ENCODE data around the gene RITA1. TPM values are rescaled to one million over a fixed set of nuclear protein-coding genes. Genes with fewer than 3 reads are reported as not detected.

Gene RITA1
- total and polyA plus RNA-seq, 2 experiments from 2014 or later: 20.0 to 40.4 TPM

DNA sequence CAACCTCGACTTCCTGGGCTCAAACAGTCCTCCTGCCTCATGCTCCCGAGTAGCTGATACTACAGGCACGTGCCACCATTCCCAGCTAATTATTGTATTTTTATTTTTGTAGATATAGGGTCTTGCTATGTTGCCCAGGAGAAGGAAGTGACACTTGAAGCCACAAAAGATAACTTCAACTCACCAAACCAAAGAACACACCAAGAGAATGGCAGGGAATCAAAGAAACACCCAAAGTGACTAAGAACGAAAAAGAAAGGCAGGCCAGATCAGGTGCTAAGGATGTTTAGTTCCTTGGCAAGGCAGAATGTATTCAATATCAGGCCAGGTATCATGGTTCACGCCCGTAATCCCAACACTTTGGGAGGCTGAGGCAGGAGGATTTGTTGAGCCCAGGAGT is 25.6 kb downstream of the RITA1 start:
- no peaks in the 10 kb centered on the region for H3K9me2 ChIP-seq (ENCODE audit: insufficient read depth)
- H3K79me2 ChIP-seq (replicated peaks; ENCODE audit: insufficient read depth): no peaks in the 10 kb centered on the region
- no peaks in the 10 kb centered on the region for H3K27me3 ChIP-seq (ENCODE audit: insufficient read depth)
- no peaks in the 10 kb centered on the region for H4K20me1 ChIP-seq (replicated peaks; ENCODE audit: insufficient read depth)
- ATAC-seq (no peak), DNase-seq (ENCODE audit: low spot score) (no peak)
- Mint-ChIP-seq H3K27me3 (ENCODE audit: insufficient read depth, low read depth, poor library complexity) (peaks cover 3% of the 10 kb centered on the region), H3K27ac (no peak overlapping the region), H3K4me3 (no peak overlapping the region), H3K36me3 (ENCODE audit: low read depth) (peaks cover 5% of the 10 kb centered on the region), H3K4me1 (peaks cover 8% of the 10 kb centered on the region), H3K9me3 (peaks cover 5% of the 10 kb centered on the region; the same call in 2 of the 3 replicates)
- H3K4me3 ChIP-seq: no peak overlapping the region
- no peak overlapping the region for H3K4me2 ChIP-seq
- no peak overlapping the region for H3K27ac ChIP-seq (ENCODE audit: low read depth)
- H3F3A ChIP-seq (replicated peaks; ENCODE audit: low read depth): no peaks in the 10 kb centered on the region
- TF ChIP-seq, protein P1, sequence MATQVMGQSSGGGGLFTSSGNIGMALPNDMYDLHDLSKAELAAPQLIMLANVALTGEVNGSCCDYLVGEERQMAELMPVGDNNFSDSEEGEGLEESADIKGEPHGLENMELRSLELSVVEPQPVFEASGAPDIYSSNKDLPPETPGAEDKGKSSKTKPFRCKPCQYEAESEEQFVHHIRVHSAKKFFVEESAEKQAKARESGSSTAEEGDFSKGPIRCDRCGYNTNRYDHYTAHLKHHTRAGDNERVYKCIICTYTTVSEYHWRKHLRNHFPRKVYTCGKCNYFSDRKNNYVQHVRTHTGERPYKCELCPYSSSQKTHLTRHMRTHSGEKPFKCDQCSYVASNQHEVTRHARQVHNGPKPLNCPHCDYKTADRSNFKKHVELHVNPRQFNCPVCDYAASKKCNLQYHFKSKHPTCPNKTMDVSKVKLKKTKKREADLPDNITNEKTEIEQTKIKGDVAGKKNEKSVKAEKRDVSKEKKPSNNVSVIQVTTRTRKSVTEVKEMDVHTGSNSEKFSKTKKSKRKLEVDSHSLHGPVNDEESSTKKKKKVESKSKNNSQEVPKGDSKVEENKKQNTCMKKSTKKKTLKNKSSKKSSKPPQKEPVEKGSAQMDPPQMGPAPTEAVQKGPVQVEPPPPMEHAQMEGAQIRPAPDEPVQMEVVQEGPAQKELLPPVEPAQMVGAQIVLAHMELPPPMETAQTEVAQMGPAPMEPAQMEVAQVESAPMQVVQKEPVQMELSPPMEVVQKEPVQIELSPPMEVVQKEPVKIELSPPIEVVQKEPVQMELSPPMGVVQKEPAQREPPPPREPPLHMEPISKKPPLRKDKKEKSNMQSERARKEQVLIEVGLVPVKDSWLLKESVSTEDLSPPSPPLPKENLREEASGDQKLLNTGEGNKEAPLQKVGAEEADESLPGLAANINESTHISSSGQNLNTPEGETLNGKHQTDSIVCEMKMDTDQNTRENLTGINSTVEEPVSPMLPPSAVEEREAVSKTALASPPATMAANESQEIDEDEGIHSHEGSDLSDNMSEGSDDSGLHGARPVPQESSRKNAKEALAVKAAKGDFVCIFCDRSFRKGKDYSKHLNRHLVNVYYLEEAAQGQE (IDR thresholded peaks at IDR 0.05; ENCODE audit: unreplicated experiment): no peak
- H3K36me3 ChIP-seq (ENCODE audit: insufficient read depth): no peaks in the 10 kb centered on the region
- H3K4me1 ChIP-seq (ENCODE audit: insufficient read depth): no peaks in the 10 kb centered on the region
- no peak overlapping the region for H2AFZ ChIP-seq

DNA sequence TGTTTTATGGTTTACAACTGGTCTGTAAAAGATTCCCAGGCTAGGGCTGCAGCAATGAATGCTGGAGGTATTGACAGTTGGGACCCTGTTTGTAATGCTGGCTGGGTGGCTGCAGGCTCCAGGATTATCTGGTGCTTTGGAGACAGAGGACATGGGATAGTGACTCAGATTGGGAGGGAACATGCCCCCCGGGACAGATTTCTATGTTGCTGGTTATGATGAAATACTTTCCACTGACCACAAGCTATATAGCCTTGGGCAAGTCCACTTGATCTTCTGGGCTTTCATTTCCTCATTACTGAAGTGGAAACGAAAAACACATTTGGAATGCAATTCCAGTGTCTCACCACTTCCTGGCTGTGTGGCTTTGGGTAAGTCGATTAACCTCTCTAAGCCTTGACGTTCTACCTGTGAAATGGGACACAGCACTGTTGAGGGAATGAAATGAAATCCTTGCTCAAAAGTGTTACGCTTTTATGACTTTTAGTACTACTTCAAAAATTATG is 29.4 kb downstream of the RITA1 start:
- H3K9me3 Mint-ChIP-seq: no peaks in the 10 kb centered on the region
- H3K9me2 ChIP-seq (ENCODE audit: insufficient read depth): no peaks in the 10 kb centered on the region
- TF ChIP-seq, protein P2, sequence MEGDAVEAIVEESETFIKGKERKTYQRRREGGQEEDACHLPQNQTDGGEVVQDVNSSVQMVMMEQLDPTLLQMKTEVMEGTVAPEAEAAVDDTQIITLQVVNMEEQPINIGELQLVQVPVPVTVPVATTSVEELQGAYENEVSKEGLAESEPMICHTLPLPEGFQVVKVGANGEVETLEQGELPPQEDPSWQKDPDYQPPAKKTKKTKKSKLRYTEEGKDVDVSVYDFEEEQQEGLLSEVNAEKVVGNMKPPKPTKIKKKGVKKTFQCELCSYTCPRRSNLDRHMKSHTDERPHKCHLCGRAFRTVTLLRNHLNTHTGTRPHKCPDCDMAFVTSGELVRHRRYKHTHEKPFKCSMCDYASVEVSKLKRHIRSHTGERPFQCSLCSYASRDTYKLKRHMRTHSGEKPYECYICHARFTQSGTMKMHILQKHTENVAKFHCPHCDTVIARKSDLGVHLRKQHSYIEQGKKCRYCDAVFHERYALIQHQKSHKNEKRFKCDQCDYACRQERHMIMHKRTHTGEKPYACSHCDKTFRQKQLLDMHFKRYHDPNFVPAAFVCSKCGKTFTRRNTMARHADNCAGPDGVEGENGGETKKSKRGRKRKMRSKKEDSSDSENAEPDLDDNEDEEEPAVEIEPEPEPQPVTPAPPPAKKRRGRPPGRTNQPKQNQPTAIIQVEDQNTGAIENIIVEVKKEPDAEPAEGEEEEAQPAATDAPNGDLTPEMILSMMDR (conservative IDR thresholded peaks at IDR 0.05; ENCODE audit: low read depth in 2 of 2): no peak
- no peaks in the 10 kb centered on the region for H3K36me3 ChIP-seq (ENCODE audit: insufficient read depth)
- DNase-seq (ENCODE audit: low spot score) (no peak), ATAC-seq (no peak)
- H2AFZ ChIP-seq: no peak overlapping the region
- peaks cover 3% of the 10 kb centered on the region for H3K27me3 Mint-ChIP-seq (ENCODE audit: insufficient read depth, low read depth, poor library complexity)
- no peaks in the 10 kb centered on the region for H3F3A ChIP-seq (replicated peaks; ENCODE audit: low read depth)
- peaks cover 2% of the 10 kb centered on the region; the same call in 2 of the 3 replicates for H3K4me1 Mint-ChIP-seq
- no peaks in the 10 kb centered on the region for H4K20me1 ChIP-seq (replicated peaks; ENCODE audit: insufficient read depth)
- no peaks in the 10 kb centered on the region for H3K36me3 Mint-ChIP-seq (ENCODE audit: low read depth)
- H3K27ac Mint-ChIP-seq: no peak overlapping the region
- no peaks in the 10 kb centered on the region for H3K27me3 ChIP-seq (ENCODE audit: insufficient read depth)
- no peaks in the 10 kb centered on the region for H3K79me2 ChIP-seq (replicated peaks; ENCODE audit: insufficient read depth)
- H3K4me3 Mint-ChIP-seq: no peak overlapping the region
- no peak overlapping the region for H3K4me2 ChIP-seq
- H3K4me1 ChIP-seq (ENCODE audit: insufficient read depth): no peaks in the 10 kb centered on the region
- H3K27ac ChIP-seq (ENCODE audit: low read depth): no peak overlapping the region; the same call in 1 of the 2 replicates
- no peak overlapping the region for H3K4me3 ChIP-seq

DNA sequence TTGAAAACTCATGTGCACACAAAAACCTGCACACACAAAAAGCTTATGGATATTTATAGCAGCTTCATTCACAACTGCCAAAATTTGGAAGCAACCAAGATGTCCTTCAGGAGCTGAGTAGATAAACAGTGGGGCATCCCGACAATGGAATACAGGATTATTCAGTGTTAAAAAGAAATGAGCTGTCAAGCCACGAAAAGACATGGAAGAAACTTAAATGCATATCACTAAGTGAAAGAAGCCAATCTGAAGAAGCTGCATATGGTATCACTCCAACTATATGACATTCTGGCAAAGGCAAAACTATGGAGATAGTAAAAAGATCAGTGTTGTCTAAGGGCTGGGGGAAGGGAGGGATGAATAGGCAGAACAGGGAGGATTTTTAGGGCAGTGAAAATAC is 30.5 kb downstream of the RITA1 start:
- ATAC-seq: no peak
- no peak overlapping the region for H2AFZ ChIP-seq
- no peak for DNase-seq (ENCODE audit: low spot score)
- peaks cover 4% of the 10 kb centered on the region for H3K27me3 Mint-ChIP-seq (ENCODE audit: insufficient read depth, low read depth, poor library complexity)
- H3K4me1 Mint-ChIP-seq: peaks cover 2% of the 10 kb centered on the region; the same call in 2 of the 3 replicates
- H3K4me1 ChIP-seq (ENCODE audit: insufficient read depth): peaks cover 3% of the 10 kb centered on the region; the same call in 1 of the 2 replicates
- no peaks in the 10 kb centered on the region for H3K9me3 Mint-ChIP-seq
- H3K27me3 ChIP-seq (ENCODE audit: insufficient read depth): no peaks in the 10 kb centered on the region
- no peaks in the 10 kb centered on the region for H3K9me2 ChIP-seq (ENCODE audit: insufficient read depth)
- H3K79me2 ChIP-seq (replicated peaks; ENCODE audit: insufficient read depth): no peaks in the 10 kb centered on the region
- no peak overlapping the region for H3K4me2 ChIP-seq
- H3K27ac ChIP-seq (ENCODE audit: low read depth): no peak overlapping the region
- H3K4me3 ChIP-seq: no peak overlapping the region
- no peak overlapping the region for H3K4me3 Mint-ChIP-seq
- no peak overlapping the region for H3K27ac Mint-ChIP-seq
- H3F3A ChIP-seq (replicated peaks; ENCODE audit: low read depth): 0 out of 2 replicates have a peak, but pooled peaks cover 4% of the 10 kb centered on the region
- H3K36me3 Mint-ChIP-seq (ENCODE audit: low read depth): no peaks in the 10 kb centered on the region
- H4K20me1 ChIP-seq (replicated peaks; ENCODE audit: insufficient read depth): no peaks in the 10 kb centered on the region
- no peaks in the 10 kb centered on the region for H3K36me3 ChIP-seq (ENCODE audit: insufficient read depth)
- TF ChIP-seq, protein P1 (IDR thresholded peaks at IDR 0.05; ENCODE audit: unreplicated experiment): no peak
- no peak for TF ChIP-seq EZH2phosphoT487 (IDR thresholded peaks at IDR 0.05; ENCODE audit: unreplicated experiment)
- TF ChIP-seq ZNF331 (CRISPR knock-in tag; IDR thresholded peaks at IDR 0.05; ENCODE audit: low read depth): no peak
- TF ChIP-seq, protein P3, sequence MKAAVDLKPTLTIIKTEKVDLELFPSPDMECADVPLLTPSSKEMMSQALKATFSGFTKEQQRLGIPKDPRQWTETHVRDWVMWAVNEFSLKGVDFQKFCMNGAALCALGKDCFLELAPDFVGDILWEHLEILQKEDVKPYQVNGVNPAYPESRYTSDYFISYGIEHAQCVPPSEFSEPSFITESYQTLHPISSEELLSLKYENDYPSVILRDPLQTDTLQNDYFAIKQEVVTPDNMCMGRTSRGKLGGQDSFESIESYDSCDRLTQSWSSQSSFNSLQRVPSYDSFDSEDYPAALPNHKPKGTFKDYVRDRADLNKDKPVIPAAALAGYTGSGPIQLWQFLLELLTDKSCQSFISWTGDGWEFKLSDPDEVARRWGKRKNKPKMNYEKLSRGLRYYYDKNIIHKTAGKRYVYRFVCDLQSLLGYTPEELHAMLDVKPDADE (IDR thresholded peaks at IDR 0.05): no peak
- no peak for TF ChIP-seq NANOG (IDR thresholded peaks at IDR 0.05; ENCODE audit: borderline replicate concordance)
